Measurements from ENCODE around the gene LCN12. TPM values are rescaled to one million over a fixed set of nuclear protein-coding genes. Genes with fewer than 3 reads are reported as not detected.

LCN12 gene
- polyA plus RNA-seq, 3 donors from 2014 or later: not detected

- Mint-ChIP-seq H3K27ac (peak overlapping the region in 1 of 6 donors; percentile 58), H3K4me3 (no peak overlapping the region), H3K36me3 (peaks cover 0 to 5% (median 3%) of the 10 kb centered on the region in 3 donors), H3K9me3 (no peaks in the 10 kb centered on the region), H3K4me1 (peaks cover 6% of the 10 kb centered on the region in 2 donors), H3K27me3 (ENCODE audit: low read depth in 3 of 3) (peaks cover 0 to 3% (median 0%) of the 10 kb centered on the region in 3 donors)
- no peak for DNase-seq
Observed at GRCh38 chr9:136935651-136936050, 16.4 kb upstream of the LCN12 start.

GRCh38 chr9:136936645-136937170 is 15.4 kb upstream of the LCN12 start:
- Mint-ChIP-seq H3K27me3 (ENCODE audit: low read depth in 3 of 3) (peaks cover 0 to 5% (median 0%) of the 10 kb centered on the region in 3 donors), H3K4me3 (no peak overlapping the region), H3K27ac (peak overlapping the region in 4 of 6 donors; percentile 26 to 86 (median 47)), H3K9me3 (no peaks in the 10 kb centered on the region), H3K4me1 (peaks cover 6% of the 10 kb centered on the region in 2 donors), H3K36me3 (peaks cover 0 to 5% (median 3%) of the 10 kb centered on the region in 3 donors)
- DNase-seq: no peak

- Mint-ChIP-seq H3K4me1 (peaks cover 6% of the 10 kb centered on the region in 2 donors), H3K4me3 (no peak overlapping the region), H3K36me3 (peaks cover 0 to 5% (median 3%) of the 10 kb centered on the region in 3 donors), H3K9me3 (no peaks in the 10 kb centered on the region), H3K27me3 (ENCODE audit: low read depth in 3 of 3) (peaks cover 0 to 5% (median 3%) of the 10 kb centered on the region in 3 donors), H3K27ac (peak overlapping the region in 2 of 6 donors; percentile 1 to 5)
- DNase-seq: no peak
Observed at GRCh38 chr9:136937186-136938001, 14.7 kb upstream of the LCN12 start.

- H3K27me3 Mint-ChIP-seq (ENCODE audit: low read depth in 3 of 3): peaks cover 0 to 9% (median 3%) of the 10 kb centered on the region in 3 donors
- no peak overlapping the region for H3K4me3 Mint-ChIP-seq
- H3K9me3 Mint-ChIP-seq: no peaks in the 10 kb centered on the region
- peak overlapping the region in 2 of 6 donors; percentile 0 to 52 for H3K27ac Mint-ChIP-seq
- peaks cover 0 to 12% of the 10 kb centered on the region in 2 donors for H3K4me1 Mint-ChIP-seq
- no peak for DNase-seq
- H3K36me3 Mint-ChIP-seq: peaks cover 0 to 5% (median 3%) of the 10 kb centered on the region in 3 donors
Observed at GRCh38 chr9:136939431-136939995, 12.6 kb upstream of the LCN12 start.

- Mint-ChIP-seq H3K4me3 (no peak overlapping the region), H3K27me3 (ENCODE audit: low read depth in 3 of 3) (peaks cover 4 to 12% (median 5%) of the 10 kb centered on the region in 3 donors), H3K27ac (no peak overlapping the region), H3K4me1 (peaks cover 5 to 16% of the 10 kb centered on the region in 2 donors), H3K36me3 (peaks cover 0 to 5% (median 3%) of the 10 kb centered on the region in 3 donors), H3K9me3 (no peaks in the 10 kb centered on the region)
- no peak for DNase-seq
Observed at GRCh38 chr9:136939996-136940525, 12.0 kb upstream of the LCN12 start.

GRCh38 chr9:136940526-136941230 is 11.4 kb upstream of the LCN12 start:
- Mint-ChIP-seq H3K4me1 (peaks cover 10 to 22% of the 10 kb centered on the region in 2 donors), H3K4me3 (no peak overlapping the region), H3K9me3 (no peaks in the 10 kb centered on the region), H3K36me3 (peaks cover 0 to 5% (median 3%) of the 10 kb centered on the region in 3 donors), H3K27ac (no peak overlapping the region), H3K27me3 (ENCODE audit: low read depth in 3 of 3) (peaks cover 8 to 12% (median 8%) of the 10 kb centered on the region in 3 donors)
- no peak for DNase-seq

GRCh38 chr9:136941231-136942111 is 10.6 kb upstream of the LCN12 start:
- H3K4me1 Mint-ChIP-seq: peaks cover 10 to 20% of the 10 kb centered on the region in 2 donors
- peaks cover 8 to 12% (median 8%) of the 10 kb centered on the region in 3 donors for H3K27me3 Mint-ChIP-seq (ENCODE audit: low read depth in 3 of 3)
- peak overlapping the region in 1 of 6 donors; percentile 35 for H3K27ac Mint-ChIP-seq
- H3K36me3 Mint-ChIP-seq: peaks cover 0 to 5% (median 3%) of the 10 kb centered on the region in 3 donors
- no peak for DNase-seq
- no peak overlapping the region for H3K4me3 Mint-ChIP-seq
- H3K9me3 Mint-ChIP-seq: no peaks in the 10 kb centered on the region

- H3K9me3 Mint-ChIP-seq: no peaks in the 10 kb centered on the region
- H3K4me3 Mint-ChIP-seq: peak overlapping the region in 4 of 5 donors; percentile 42 to 84 (median 56)
- peaks cover 0 to 5% (median 3%) of the 10 kb centered on the region in 3 donors for H3K36me3 Mint-ChIP-seq
- peaks cover 8 to 12% (median 8%) of the 10 kb centered on the region in 3 donors for H3K27me3 Mint-ChIP-seq (ENCODE audit: low read depth in 3 of 3)
- H3K4me1 Mint-ChIP-seq: peaks cover 10 to 21% of the 10 kb centered on the region in 2 donors
- H3K27ac Mint-ChIP-seq: peak overlapping the region in 1 of 6 donors; percentile 35
- DNase-seq: no peak
Observed at GRCh38 chr9:136942112-136942880, 9.8 kb upstream of the LCN12 start.

- DNase-seq: no peak
- peaks cover 10 to 21% of the 10 kb centered on the region in 2 donors for H3K4me1 Mint-ChIP-seq
- H3K36me3 Mint-ChIP-seq: peaks cover 0 to 5% (median 3%) of the 10 kb centered on the region in 3 donors
- H3K9me3 Mint-ChIP-seq: no peaks in the 10 kb centered on the region
- H3K4me3 Mint-ChIP-seq: peak overlapping the region in 4 of 5 donors; percentile 42 to 84 (median 58)
- H3K27me3 Mint-ChIP-seq (ENCODE audit: low read depth in 3 of 3): peaks cover 8 to 12% (median 8%) of the 10 kb centered on the region in 3 donors
- H3K27ac Mint-ChIP-seq: no peak overlapping the region
Observed at GRCh38 chr9:136942881-136943230, 9.2 kb upstream of the LCN12 start.

GRCh38 chr9:136943291-136944211 is 8.5 kb upstream of the LCN12 start:
- H3K4me3 Mint-ChIP-seq: peak overlapping the region; percentile 71 to 84 (median 77)
- H3K9me3 Mint-ChIP-seq: no peaks in the 10 kb centered on the region
- H3K4me1 Mint-ChIP-seq: peaks cover 16 to 27% of the 10 kb centered on the region in 2 donors
- DNase-seq: no peak
- H3K27ac Mint-ChIP-seq: peak overlapping the region in 5 of 6 donors; percentile 34 to 81 (median 57)
- peaks cover 0 to 5% (median 3%) of the 10 kb centered on the region in 3 donors for H3K36me3 Mint-ChIP-seq
- peaks cover 8 to 12% (median 8%) of the 10 kb centered on the region in 3 donors for H3K27me3 Mint-ChIP-seq (ENCODE audit: low read depth in 3 of 3)

GRCh38 chr9:136944212-136944518 is 7.9 kb upstream of the LCN12 start:
- Mint-ChIP-seq H3K27ac (no peak overlapping the region), H3K4me3 (peak overlapping the region; percentile 71 to 84 (median 77)), H3K9me3 (no peaks in the 10 kb centered on the region), H3K36me3 (peaks cover 0 to 3% (median under 1%) of the 10 kb centered on the region in 3 donors), H3K27me3 (ENCODE audit: low read depth in 3 of 3) (peaks cover 8 to 12% (median 8%) of the 10 kb centered on the region in 3 donors), H3K4me1 (peaks cover 16 to 32% of the 10 kb centered on the region in 2 donors)
- DNase-seq: no peak

Measured in immature natural killer cell (primary cell).